ENCODE measurements around the gene KYAT1.

DNA sequence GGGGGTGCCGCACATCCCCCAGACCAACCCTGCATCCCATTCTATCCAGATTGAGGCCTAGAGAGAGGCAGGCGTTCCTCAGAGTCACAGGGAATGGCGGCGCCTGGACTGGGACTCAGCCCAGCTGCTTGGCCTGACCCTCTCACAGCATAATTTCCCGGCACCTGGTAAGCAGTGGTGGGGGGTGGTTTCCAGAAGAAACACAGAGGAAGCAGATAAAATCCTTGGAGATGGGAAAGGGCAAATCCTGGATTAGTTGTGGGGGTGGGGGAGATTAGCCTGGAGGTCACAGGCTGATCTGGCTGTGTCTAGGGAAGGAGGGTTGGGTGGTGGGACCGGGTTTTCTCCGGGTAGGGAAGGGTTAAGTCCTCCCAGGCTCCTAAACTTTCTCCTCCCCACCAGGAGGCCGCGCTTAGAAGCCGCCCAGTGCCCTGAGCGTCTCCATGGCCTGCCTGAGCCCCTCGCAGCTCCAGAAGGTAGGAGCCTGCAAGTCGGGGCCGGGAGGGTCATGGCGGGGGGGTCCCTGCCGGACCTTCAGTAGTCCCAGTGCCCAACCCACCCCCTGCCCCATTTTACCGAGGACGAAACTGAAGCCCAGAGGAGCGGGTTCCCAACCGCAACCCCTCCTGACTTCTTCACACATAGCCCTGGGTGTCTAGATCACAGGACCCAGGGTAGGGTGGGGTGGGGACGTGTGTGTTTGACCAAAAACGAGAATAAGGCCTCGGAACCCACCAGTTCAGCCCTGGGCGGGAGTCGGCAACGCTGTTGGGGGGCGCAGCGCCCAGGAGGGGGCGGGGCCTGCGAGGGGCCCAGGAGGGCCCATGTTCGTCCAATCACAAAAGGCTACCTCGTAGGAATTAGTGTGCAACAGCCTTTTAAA lies 40.4 kb upstream of the KYAT1 start:
- TF ChIP-seq, protein P1, sequence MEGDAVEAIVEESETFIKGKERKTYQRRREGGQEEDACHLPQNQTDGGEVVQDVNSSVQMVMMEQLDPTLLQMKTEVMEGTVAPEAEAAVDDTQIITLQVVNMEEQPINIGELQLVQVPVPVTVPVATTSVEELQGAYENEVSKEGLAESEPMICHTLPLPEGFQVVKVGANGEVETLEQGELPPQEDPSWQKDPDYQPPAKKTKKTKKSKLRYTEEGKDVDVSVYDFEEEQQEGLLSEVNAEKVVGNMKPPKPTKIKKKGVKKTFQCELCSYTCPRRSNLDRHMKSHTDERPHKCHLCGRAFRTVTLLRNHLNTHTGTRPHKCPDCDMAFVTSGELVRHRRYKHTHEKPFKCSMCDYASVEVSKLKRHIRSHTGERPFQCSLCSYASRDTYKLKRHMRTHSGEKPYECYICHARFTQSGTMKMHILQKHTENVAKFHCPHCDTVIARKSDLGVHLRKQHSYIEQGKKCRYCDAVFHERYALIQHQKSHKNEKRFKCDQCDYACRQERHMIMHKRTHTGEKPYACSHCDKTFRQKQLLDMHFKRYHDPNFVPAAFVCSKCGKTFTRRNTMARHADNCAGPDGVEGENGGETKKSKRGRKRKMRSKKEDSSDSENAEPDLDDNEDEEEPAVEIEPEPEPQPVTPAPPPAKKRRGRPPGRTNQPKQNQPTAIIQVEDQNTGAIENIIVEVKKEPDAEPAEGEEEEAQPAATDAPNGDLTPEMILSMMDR (IDR thresholded peaks at IDR 0.05) = no peak
- TF ChIP-seq EP300 (IDR thresholded peaks at IDR 0.05; ENCODE audit: low read depth) = no peak
